ENCODE results near the gene ZDHHC14. TPM values are rescaled to one million over a fixed set of nuclear protein-coding genes. Genes with fewer than 3 reads are reported as not detected.
A peak's percentile ranks its signal among the peaks of the same experiment; 100 is the strongest.

Gene ZDHHC14
- total and polyA plus RNA-seq, 7 donors: 2.5 to 14.6 (median 4.3) TPM

DNA sequence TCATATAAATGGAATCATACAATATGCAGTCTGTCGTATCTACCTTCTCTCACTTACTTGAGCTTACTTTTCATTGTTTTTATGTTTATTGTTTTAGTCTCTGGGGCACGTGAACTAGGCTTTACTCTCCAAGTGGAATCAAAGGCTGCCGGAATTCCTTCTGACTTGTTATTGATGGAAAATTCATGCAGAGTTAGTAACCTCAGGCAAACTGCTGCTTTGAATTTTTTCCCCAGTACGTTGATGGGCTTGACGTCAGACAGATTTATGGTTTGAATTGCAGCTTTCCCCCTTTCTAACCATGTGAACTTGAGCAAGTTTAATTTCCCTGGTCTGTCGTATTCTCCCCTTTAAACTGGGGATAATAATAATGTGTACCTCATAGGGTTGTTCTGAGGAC lies 68.6 kb downstream of the ZDHHC14 start:
- Histone ChIP-seq H3K27ac (no peak overlapping the region), H3K9me3 (no peaks in the 10 kb centered on the region), H3K36me3 (ENCODE audit: insufficient read depth in 1 of 2, low read depth in 1 of 2) (no peaks in the 10 kb centered on the region), H3K4me1 (peaks cover 6% of the 10 kb centered on the region), H3K27me3 (ENCODE audit: insufficient read depth in 3 of 3, low read length in 2 of 3) (no peaks in the 10 kb centered on the region), H3K4me3 (no peak overlapping the region)
- WGBS, 3 donors: 60 to 68% (median 67%) methylated on average over 6 of the region's 6 CpGs
- TF ChIP-seq, protein P1, sequence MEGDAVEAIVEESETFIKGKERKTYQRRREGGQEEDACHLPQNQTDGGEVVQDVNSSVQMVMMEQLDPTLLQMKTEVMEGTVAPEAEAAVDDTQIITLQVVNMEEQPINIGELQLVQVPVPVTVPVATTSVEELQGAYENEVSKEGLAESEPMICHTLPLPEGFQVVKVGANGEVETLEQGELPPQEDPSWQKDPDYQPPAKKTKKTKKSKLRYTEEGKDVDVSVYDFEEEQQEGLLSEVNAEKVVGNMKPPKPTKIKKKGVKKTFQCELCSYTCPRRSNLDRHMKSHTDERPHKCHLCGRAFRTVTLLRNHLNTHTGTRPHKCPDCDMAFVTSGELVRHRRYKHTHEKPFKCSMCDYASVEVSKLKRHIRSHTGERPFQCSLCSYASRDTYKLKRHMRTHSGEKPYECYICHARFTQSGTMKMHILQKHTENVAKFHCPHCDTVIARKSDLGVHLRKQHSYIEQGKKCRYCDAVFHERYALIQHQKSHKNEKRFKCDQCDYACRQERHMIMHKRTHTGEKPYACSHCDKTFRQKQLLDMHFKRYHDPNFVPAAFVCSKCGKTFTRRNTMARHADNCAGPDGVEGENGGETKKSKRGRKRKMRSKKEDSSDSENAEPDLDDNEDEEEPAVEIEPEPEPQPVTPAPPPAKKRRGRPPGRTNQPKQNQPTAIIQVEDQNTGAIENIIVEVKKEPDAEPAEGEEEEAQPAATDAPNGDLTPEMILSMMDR (IDR thresholded peaks at IDR 0.05): no peak
- DNase-seq (no peak), ATAC-seq (no peak)
- intact Hi-C loops (cut with DNase I): no loop called here

DNA sequence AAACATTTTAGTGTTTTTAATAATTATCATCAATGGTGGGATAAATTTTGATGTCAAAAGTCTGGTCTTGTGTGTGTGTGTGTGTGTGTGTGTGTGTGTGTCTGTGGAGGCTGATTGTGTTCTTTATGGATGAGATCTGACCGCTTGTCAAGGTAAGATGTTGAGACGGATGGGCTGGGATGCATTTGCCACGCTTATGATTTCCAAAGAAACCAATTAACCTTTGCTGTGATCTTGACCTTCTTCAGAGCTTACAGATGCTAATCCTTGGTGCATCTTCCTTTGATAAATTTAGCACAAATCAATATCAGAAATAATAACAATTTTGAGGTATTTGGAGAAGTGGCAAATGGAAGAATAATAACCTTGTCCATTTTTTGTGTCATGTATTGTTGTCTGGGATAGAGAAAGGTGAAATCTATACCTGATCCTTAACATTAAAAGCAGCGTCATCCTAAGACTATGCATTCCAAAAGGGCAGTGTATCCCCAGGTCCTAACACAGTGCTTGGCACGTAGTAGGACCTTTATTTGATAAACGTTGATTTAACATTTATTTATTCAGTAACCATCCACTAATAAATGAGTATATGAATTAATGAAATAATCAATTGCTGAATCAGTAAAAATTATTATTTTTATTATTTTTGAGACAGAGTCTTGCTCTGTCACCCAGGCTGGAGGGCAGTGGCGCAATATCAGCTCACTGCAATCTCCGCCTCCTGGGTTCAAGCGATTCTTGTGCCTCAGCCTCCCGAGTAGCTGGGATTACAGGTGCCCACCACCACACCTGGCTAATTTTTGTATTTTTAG lies 70.1 kb downstream of the ZDHHC14 start:
- TF ChIP-seq, protein P1 (IDR thresholded peaks at IDR 0.05): no peak
- ATAC-seq (no peak), DNase-seq (no peak)
- Histone ChIP-seq H3K4me3 (no peak overlapping the region), H3K4me1 (no peaks in the 10 kb centered on the region), H3K36me3 (ENCODE audit: insufficient read depth in 1 of 2, low read depth in 1 of 2) (no peaks in the 10 kb centered on the region), H3K27me3 (ENCODE audit: insufficient read depth in 3 of 3, low read length in 2 of 3) (no peaks in the 10 kb centered on the region), H3K27ac (no peak overlapping the region), H3K9me3 (no peaks in the 10 kb centered on the region)
- intact Hi-C loops (cut with DNase I): no loop called here
- WGBS, 3 donors: 85 to 86% (median 86%) methylated on average over 10 of the region's 10 CpGs

DNA sequence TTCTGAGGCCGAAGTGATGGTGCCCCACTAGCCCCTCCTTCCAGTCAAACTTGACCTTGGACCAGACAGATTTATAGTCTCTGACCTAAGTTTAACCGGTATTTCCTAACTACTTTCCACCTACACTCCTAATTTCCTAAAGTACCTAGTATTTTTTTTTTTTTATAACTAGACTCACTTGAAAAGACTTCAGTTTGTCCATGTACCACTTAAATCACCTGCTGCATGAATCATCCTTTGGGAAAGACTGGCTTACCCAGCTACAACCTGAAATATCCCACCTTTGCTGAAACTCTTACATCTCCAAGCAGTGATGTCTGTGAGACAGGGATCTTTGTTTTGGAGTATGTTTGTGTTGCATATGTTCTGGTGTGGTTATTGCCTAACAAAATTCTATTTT lies 71.1 kb downstream of the ZDHHC14 start:
- intact Hi-C loops (cut with DNase I): no loop called here
- WGBS, 3 donors: 45 to 64% (median 46%) methylated on average over 2 of the region's 2 CpGs
- H3K9me3 ChIP-seq: no peaks in the 10 kb centered on the region
- TF ChIP-seq, protein P1 (IDR thresholded peaks at IDR 0.05): no peak
- DNase-seq (no peak), ATAC-seq (peak in 1 of 4 donors; percentile 24)
- H3K27ac ChIP-seq: no peak overlapping the region
- no peaks in the 10 kb centered on the region for H3K36me3 ChIP-seq (ENCODE audit: insufficient read depth in 1 of 2, low read depth in 1 of 2)
- no peaks in the 10 kb centered on the region for H3K4me1 ChIP-seq
- no peak overlapping the region for H3K4me3 ChIP-seq
- H3K27me3 ChIP-seq (ENCODE audit: insufficient read depth in 3 of 3, low read length in 2 of 3): no peaks in the 10 kb centered on the region

DNA sequence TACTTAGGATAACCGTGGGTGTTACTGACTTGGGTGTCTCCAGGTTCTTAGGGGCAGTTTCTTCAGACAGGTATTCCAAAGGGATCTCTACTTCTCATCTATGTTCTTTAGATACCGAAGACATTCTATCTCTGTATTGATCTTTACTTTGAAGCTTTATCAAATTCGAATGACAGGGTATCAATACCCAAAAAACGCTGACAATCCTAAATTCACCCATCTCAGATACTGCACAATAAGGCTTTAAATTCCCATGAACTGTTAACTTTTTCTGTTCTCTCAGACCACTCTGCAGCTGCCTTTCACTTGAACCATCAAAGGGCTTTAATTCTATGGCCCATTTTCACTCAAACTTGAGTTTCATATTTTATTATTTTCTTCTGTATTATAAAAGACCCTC lies 72.1 kb downstream of the ZDHHC14 start:
- Histone ChIP-seq H3K4me1 (no peaks in the 10 kb centered on the region), H3K36me3 (ENCODE audit: insufficient read depth in 1 of 2, low read depth in 1 of 2) (no peaks in the 10 kb centered on the region), H3K4me3 (no peak overlapping the region), H3K27ac (no peak overlapping the region), H3K27me3 (ENCODE audit: insufficient read depth in 3 of 3, low read length in 2 of 3) (no peaks in the 10 kb centered on the region), H3K9me3 (no peaks in the 10 kb centered on the region)
- ATAC-seq (no peak), DNase-seq (no peak)
- TF ChIP-seq, protein P1 (IDR thresholded peaks at IDR 0.05): no peak
- 73 to 96% (median 86%) methylated on average over 4 of the region's 4 CpGs for WGBS, 3 donors
- intact Hi-C loops (cut with DNase I): no loop called here

DNA sequence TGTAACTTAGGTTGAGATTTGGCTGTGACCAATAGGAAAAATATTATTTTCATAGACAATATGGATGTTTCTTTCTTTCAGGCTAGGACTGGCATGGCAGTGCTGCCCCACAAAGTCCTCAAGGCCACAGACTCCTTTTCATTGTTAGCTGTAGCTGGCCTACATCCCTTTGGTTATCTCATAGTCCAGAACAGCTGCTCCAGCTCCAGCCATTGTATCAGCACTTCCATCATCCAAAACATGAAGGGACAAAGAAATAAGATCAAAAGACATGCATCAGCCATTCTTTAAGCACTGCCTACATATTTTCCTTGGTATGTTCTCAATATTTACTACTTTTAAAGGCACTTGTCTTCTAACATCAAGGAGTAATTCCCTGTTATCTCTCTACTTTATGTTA lies 73.0 kb downstream of the ZDHHC14 start:
- ATAC-seq: no peak
- DNase-seq: no peak
- TF ChIP-seq, protein P1 (IDR thresholded peaks at IDR 0.05): no peak
- H3K27me3 ChIP-seq (ENCODE audit: insufficient read depth in 3 of 3, low read length in 2 of 3): no peaks in the 10 kb centered on the region
- H3K27ac ChIP-seq: no peak overlapping the region
- intact Hi-C loops (cut with DNase I): no loop called here
- no peaks in the 10 kb centered on the region for H3K4me1 ChIP-seq
- no peaks in the 10 kb centered on the region for H3K9me3 ChIP-seq
- H3K36me3 ChIP-seq (ENCODE audit: insufficient read depth in 1 of 2, low read depth in 1 of 2): no peaks in the 10 kb centered on the region
- no peak overlapping the region for H3K4me3 ChIP-seq
